ENCODE results near the gene ELL2. TPM values are rescaled to one million over a fixed set of nuclear protein-coding genes. Genes with fewer than 3 reads are reported as not detected.
A peak's percentile ranks its signal among the peaks of the same experiment; 100 is the strongest.

The ELL2 gene
- total and polyA plus RNA-seq, 2 donors from 2014 or later: 10.1 to 37.2 TPM

- intact Hi-C loops (cut with DNase I): no loop called here
- no peak for TF ChIP-seq CTCF (IDR thresholded peaks at IDR 0.05; ENCODE audit: borderline replicate concordance, extremely low read depth, insufficient read depth)
- no peak overlapping the region for H3K9ac ChIP-seq (ENCODE audit: low read length in 3 of 3)
- DNase-seq (no peak), FAIRE-seq (no peak)
- H3K27me3 ChIP-seq (ENCODE audit: control insufficient read depth, insufficient read depth, low read length): no peaks in the 10 kb centered on the region
- H3K36me3 ChIP-seq (ENCODE audit: control insufficient read depth in 2 of 3, insufficient read depth in 3 of 3, low read length in 3 of 3): no peaks in the 10 kb centered on the region
- H3K4me3 ChIP-seq (ENCODE audit: low read length in 3 of 3): no peak overlapping the region
- no peak overlapping the region for H3K27ac ChIP-seq (ENCODE audit: low read depth in 2 of 2, low read length in 2 of 2)
- H3K4me1 ChIP-seq (ENCODE audit: control insufficient read depth in 2 of 3, insufficient read depth in 2 of 3, low read depth in 1 of 3, low read length in 3 of 3): peaks cover 0 to 9% (median 7%) of the 10 kb centered on the region in 3 donors
- H3K9me3 ChIP-seq (ENCODE audit: control insufficient read depth in 2 of 3, insufficient read depth in 1 of 3, low read length in 3 of 3): no peaks in the 10 kb centered on the region
Observed at GRCh38 chr5:95836544-95836943, 125.1 kb downstream of the ELL2 start.

- H3K4me3 ChIP-seq (ENCODE audit: low read length in 3 of 3): peak overlapping the region in 2 of 3 donors; percentile 36 to 48
- intact Hi-C loops (cut with DNase I): no loop called here
- H3K36me3 ChIP-seq (ENCODE audit: control insufficient read depth in 2 of 3, insufficient read depth in 3 of 3, low read length in 3 of 3): no peaks in the 10 kb centered on the region
- H3K9ac ChIP-seq (ENCODE audit: low read length in 3 of 3): no peak overlapping the region
- H3K27me3 ChIP-seq (ENCODE audit: control insufficient read depth, insufficient read depth, low read length): no peaks in the 10 kb centered on the region
- no peaks in the 10 kb centered on the region for H3K9me3 ChIP-seq (ENCODE audit: control insufficient read depth in 2 of 3, insufficient read depth in 1 of 3, low read length in 3 of 3)
- H3K27ac ChIP-seq (ENCODE audit: low read depth in 2 of 2, low read length in 2 of 2): peak overlapping the region in 1 of 2 donors; percentile 73
- peaks cover 0 to 9% (median 7%) of the 10 kb centered on the region in 3 donors for H3K4me1 ChIP-seq (ENCODE audit: control insufficient read depth in 2 of 3, insufficient read depth in 2 of 3, low read depth in 1 of 3, low read length in 3 of 3)
- no peak for FAIRE-seq
- TF ChIP-seq CTCF (IDR thresholded peaks at IDR 0.05; ENCODE audit: borderline replicate concordance, extremely low read depth, insufficient read depth): no peak
- no peak for DNase-seq
Observed at GRCh38 chr5:95835682-95836385, 125.8 kb downstream of the ELL2 start.

Other genes starting within 250 kb of the ELL2 start
- gene RHOBTB3, start 230.5 kb downstream of the ELL2 start, total RNA-seq: 54.5 TPM
- gene RHOBTB3, start 230.5 kb downstream of the ELL2 start, polyA plus RNA-seq (ENCODE audit: insufficient read depth, low read depth, low replicate concordance): 22.5 TPM
- 57.4 TPM for gene GLRX, start 139.1 kb downstream of the ELL2 start, total RNA-seq
- 324 TPM for gene GLRX, start 139.1 kb downstream of the ELL2 start, polyA plus RNA-seq (ENCODE audit: insufficient read depth, low read depth, low replicate concordance)